ENCODE results near the gene C19orf47.

C19orf47 gene

GRCh38 chr19:40332669-40333068 is 15.5 kb downstream of the C19orf47 start:
- H3K27me3 Mint-ChIP-seq (ENCODE audit: low read depth, poor library complexity), result no peaks in the 10 kb centered on the region
- H3K9me3 Mint-ChIP-seq, result no peaks in the 10 kb centered on the region
- peaks cover 41% of the 10 kb centered on the region for H3K36me3 Mint-ChIP-seq (ENCODE audit: low read depth)
- H3K27ac Mint-ChIP-seq, result no peak overlapping the region
- no peak for DNase-seq
- H3K4me1 Mint-ChIP-seq, result no peaks in the 10 kb centered on the region
- TF ChIP-seq CTCF (IDR thresholded peaks at IDR 0.05), result no peak
- no peak overlapping the region for H3K4me3 Mint-ChIP-seq

- H3K27ac Mint-ChIP-seq, result no peak overlapping the region
- peaks cover 44% of the 10 kb centered on the region for H3K36me3 Mint-ChIP-seq (ENCODE audit: low read depth)
- H3K4me1 Mint-ChIP-seq, result no peaks in the 10 kb centered on the region
- TF ChIP-seq CTCF (IDR thresholded peaks at IDR 0.05), result no peak
- no peaks in the 10 kb centered on the region for H3K27me3 Mint-ChIP-seq (ENCODE audit: low read depth, poor library complexity)
- no peak for DNase-seq
- no peak overlapping the region for H3K4me3 Mint-ChIP-seq
- no peaks in the 10 kb centered on the region for H3K9me3 Mint-ChIP-seq
Observed at GRCh38 chr19:40331052-40331451, 17.1 kb downstream of the C19orf47 start.

- no peak for TF ChIP-seq CTCF (IDR thresholded peaks at IDR 0.05)
- Mint-ChIP-seq H3K9me3 (no peaks in the 10 kb centered on the region), H3K4me1 (no peaks in the 10 kb centered on the region), H3K36me3 (ENCODE audit: low read depth) (peaks cover 54% of the 10 kb centered on the region), H3K27ac (no peak overlapping the region), H3K4me3 (no peak overlapping the region), H3K27me3 (ENCODE audit: low read depth, poor library complexity) (no peaks in the 10 kb centered on the region)
- DNase-seq, result no peak
Observed at GRCh38 chr19:40326201-40326600, 22.0 kb downstream of the C19orf47 start.

GRCh38 chr19:40323705-40324104 is 24.5 kb downstream of the C19orf47 start:
- H3K27me3 Mint-ChIP-seq (ENCODE audit: low read depth, poor library complexity), result no peaks in the 10 kb centered on the region
- no peak for TF ChIP-seq CTCF (IDR thresholded peaks at IDR 0.05)
- no peaks in the 10 kb centered on the region for H3K9me3 Mint-ChIP-seq
- no peaks in the 10 kb centered on the region for H3K4me1 Mint-ChIP-seq
- H3K27ac Mint-ChIP-seq, result peak overlapping the region; percentile 72
- peaks cover 55% of the 10 kb centered on the region for H3K36me3 Mint-ChIP-seq (ENCODE audit: low read depth)
- H3K4me3 Mint-ChIP-seq, result no peak overlapping the region
- no peak for DNase-seq

GRCh38 chr19:40322951-40323615 is 25.1 kb downstream of the C19orf47 start:
- H3K9me3 Mint-ChIP-seq, result no peaks in the 10 kb centered on the region
- peaks cover 54% of the 10 kb centered on the region for H3K36me3 Mint-ChIP-seq (ENCODE audit: low read depth)
- DNase-seq, result no peak
- TF ChIP-seq CTCF (IDR thresholded peaks at IDR 0.05), result no peak
- peak overlapping the region; percentile 72 for H3K27ac Mint-ChIP-seq
- no peaks in the 10 kb centered on the region for H3K4me1 Mint-ChIP-seq
- H3K27me3 Mint-ChIP-seq (ENCODE audit: low read depth, poor library complexity), result no peaks in the 10 kb centered on the region
- H3K4me3 Mint-ChIP-seq, result no peak overlapping the region

GRCh38 chr19:40322271-40322610 is 26.0 kb downstream of the C19orf47 start:
- TF ChIP-seq CTCF (IDR thresholded peaks at IDR 0.05), result no peak
- Mint-ChIP-seq H3K4me1 (no peaks in the 10 kb centered on the region), H3K4me3 (no peak overlapping the region), H3K27me3 (ENCODE audit: low read depth, poor library complexity) (no peaks in the 10 kb centered on the region), H3K9me3 (no peaks in the 10 kb centered on the region), H3K36me3 (ENCODE audit: low read depth) (peaks cover 47% of the 10 kb centered on the region), H3K27ac (no peak overlapping the region)
- no peak for DNase-seq
